SKM-1 treated with dmso at 0.1 percent for 144 hours (cell line): ENCODE results near the gene SLC35E3.

Source experiments
- DNase-seq: peaks from one replicate; lab custom pipeline; 2025; ENCODE audit not compliant: unreplicated experiment; lab: John Stamatoyannopoulos, UW

Gene SLC35E3

DNA sequence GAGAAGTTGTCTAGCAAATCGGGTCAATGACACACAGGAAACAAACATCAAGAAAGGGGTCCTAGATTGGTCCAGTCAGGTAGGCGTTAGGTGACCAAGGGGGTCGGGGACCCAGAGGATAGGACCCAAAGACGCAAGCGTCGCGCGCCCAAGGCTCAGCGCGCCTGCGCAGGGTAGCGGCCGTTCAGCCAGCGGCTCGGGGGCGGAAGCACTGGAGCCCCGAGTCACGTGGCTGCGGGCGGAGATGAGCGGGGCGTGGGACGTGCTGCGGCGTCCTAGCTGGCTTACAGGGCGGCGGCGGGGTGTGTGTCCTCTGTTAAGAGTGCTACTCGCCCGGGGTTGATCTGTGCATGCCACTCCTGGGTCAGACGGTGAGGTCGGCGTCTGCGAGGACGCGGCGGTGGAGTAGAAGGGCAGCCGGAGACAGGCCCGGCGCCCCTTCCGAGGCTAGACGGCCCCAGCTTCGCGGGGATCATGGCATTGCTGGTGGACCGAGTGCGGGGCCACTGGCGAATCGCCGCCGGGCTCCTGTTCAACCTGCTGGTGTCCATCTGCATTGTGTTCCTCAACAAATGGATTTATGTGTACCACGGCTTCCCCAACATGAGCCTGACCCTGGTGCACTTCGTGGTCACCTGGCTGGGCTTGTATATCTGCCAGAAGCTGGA lies at the start of gene SLC35E3:
Gene SLC35E3, plus strand, starts transcription at position 273 of the 668 bp plus-strand sequence. Its CDS starts 202 bp downstream, at position 475.
- DNase-seq, result peak; percentile 81

DNA sequence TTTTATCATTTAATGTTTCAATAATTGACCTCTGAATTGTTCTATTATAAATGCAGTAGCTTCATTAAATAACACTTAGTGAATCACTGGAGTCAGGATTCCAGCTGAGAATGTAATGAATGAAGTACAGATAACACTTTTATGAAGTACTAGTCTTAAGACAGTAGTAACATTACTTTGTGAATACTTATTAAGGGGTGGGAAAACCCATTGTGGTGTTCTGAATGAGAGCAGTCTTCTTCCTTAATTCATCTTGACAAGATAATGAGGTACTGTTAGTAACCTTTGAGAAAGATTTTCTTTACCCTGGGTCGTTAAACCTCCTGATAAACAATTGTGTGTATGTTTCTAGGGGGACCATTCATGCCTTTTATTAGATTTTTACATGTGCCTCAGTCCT lies 46.5 kb upstream of the SLC35E3 start:
- no peak for DNase-seq

DNA sequence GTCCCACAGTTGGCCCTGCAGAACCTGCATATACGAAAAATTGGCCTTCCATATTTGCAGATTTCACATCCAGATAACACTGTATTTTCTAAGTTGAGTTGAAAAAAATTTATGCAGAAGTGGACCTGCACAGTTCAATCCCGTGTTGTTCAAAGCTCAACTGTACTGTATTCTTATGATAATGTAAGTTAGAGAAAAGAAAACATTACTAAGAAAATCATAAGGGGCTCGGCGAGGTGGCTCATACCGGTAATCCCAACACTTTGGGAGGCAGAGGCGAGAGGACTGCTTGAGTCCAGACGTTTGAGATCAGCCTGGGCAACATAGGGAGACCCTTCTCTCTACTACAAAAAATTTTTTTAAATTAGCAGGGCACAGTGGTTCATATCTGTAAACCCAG lies 18.2 kb upstream of the SLC35E3 start:
- DNase-seq, result no peak

DNA sequence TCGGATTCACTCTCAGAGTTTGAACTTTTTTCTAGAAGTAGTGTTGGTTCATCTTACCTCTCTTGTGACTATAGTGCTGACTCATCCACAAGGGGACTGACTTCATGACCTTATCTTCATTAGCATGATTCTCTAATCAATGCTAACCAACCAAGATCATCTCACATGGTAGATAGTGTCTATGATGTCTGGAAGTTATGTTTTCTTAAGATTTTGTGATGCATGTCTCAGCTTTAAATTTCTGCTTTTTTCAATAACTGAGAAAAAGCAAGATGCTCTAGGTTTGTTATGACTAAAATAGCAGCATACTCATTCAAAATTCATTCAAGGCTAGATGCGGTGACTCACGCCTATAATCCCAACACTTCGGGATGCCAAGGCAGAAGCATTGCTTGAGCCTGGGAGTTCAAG lies 12.3 kb upstream of the SLC35E3 start:
- DNase-seq, result no peak

DNA sequence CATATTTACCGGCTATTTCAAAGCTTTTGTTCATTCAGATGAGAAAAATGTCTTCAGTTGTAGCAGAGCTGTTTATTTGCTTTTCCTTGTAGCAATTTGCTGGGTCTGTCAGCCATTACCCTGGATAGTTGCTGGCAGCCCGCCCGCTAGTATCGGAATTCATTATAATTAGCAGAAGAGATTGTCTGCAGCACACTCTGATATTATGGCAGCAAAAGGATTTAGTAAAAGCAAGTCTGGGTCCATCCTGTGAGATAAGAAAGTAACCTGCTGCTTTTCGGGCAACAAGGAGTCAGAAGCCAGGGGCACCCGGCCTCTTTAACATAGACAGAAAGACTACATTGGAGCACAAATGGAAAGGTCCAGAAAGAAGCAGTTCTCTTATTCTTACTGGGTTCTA lies 6.1 kb upstream of the SLC35E3 start:
- no peak for DNase-seq

DNA sequence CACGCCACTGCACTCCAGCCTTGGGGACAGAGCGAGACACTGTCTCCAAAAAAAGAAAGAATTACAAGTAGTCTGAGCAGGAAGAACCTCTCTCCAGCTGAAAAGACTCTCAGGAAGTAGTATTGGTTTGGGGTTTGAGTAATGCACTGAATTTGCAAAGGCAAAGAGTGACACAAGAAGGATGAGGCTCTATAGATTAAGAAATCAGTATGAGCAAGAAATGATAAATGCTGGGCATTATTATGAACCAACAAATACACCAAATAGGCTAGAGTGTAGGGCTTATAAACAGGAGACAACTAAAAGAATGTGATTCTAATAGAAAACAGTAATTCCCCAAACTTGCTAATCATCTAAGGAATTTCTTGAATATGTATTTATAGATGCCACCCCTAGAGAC lies 2.6 kb upstream of the SLC35E3 start:
- DNase-seq, result no peak

DNA sequence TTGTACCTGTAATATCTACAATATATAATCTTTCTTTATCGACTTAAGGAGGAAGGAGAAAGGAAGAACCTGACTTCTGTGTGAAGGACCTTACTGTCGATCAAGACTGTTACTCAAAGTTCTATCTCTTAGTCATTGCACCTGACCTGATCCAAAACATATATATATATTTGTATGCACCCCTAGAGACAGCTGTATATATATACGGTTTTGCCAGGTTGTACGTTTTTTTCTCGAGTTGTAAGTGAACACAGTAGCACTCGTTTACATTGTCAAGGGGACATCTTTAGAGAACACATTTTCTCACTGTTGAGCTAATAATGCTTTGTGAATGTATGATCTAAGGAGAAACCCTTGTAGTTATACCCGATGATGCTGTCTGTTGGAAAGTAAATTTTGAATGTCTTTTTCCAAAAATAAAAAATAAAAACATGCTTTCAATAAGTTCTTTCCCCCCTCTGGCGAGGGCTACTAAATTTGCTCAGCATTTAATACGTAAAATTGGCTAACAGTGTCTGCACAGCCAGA lies 536 bp upstream of the SLC35E3 start:
- no peak for DNase-seq

DNA sequence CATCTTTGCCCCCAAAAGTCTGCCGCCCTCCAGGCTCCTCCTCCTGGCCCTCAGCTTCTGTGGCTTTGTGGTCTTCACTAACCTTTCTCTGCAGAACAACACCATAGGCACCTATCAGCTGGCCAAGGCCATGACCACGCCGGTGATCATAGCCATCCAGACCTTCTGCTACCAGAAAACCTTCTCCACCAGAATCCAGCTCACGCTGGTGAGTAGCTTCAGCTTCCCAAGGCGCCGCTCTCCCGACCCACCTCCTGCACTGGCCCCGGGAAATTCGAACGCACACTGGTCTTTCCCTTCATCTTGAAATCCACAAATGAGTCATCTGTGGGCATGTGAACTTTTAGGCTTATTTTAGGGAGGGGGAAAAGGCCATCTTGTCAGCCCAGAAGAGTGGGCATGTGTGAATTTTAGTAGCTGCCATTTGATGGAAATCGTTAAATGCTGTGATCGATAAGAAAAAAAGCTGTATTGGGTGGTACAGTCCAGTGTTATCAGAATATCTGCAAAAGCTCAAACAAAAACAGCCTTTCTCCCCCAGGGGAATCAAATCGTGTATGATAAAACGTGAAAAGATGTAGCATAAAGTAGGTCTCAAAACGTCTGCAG lies 700 bp downstream of the SLC35E3 start:
- peak; percentile 1 for DNase-seq

DNA sequence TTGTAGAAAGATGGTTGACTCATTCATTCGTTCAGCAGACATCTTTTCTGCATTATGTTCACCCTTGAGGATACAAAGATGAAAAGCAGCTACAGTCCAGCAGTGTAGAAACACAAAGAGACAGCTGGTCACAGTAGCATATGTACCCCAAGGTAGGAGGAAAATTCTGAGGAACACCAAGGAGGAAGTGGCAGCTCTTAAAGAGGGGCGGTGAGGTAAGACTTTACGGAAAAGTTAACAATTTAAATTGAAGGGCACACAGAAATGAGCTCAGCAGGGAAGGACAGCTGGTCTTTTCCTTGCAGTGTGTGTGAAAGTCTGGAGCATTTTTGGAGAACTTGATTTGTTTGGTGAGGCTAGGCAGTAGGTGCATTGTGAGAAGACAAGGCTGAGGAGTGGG lies 3.5 kb downstream of the SLC35E3 start:
- DNase-seq, result no peak

DNA sequence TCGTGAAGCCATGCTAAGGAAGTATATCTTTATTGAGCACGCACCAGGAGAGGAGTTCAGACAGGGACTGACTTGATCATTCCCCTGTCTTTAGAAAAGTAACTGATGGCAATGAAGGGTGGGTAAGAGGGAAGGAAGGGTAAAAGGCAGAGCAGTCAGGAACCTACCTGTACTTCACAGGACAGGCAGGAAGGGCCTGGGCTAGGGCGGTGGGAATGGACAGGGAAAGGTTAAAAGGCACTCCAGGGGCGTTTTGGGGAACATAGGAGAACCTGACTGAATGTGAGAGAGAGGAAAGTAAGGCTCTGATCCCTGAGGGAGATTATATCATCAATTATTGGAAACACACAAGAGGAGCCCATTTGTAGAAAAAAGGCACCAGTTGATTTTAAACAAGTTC lies 3.9 kb downstream of the SLC35E3 start:
- no peak for DNase-seq

DNA sequence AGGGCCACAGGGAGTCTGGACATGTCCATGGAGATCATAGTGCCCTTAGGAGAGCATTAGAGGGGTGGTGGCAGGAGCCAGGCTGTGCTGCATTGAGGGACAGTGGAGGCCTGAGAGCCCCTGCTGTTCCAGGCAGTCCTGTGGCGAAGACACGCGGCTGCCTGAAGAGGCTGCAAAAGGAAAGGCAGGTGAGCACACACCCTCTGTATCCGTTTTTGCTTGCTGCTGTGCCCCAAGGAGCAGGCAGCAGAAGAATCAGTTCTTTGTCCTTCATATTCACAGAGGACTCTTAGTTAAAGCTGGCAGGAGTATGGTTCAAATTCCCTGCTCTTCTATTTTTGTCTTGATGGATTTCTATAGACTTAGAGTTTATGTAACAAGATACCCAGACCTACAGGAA lies 4.5 kb downstream of the SLC35E3 start:
- no peak for DNase-seq

DNA sequence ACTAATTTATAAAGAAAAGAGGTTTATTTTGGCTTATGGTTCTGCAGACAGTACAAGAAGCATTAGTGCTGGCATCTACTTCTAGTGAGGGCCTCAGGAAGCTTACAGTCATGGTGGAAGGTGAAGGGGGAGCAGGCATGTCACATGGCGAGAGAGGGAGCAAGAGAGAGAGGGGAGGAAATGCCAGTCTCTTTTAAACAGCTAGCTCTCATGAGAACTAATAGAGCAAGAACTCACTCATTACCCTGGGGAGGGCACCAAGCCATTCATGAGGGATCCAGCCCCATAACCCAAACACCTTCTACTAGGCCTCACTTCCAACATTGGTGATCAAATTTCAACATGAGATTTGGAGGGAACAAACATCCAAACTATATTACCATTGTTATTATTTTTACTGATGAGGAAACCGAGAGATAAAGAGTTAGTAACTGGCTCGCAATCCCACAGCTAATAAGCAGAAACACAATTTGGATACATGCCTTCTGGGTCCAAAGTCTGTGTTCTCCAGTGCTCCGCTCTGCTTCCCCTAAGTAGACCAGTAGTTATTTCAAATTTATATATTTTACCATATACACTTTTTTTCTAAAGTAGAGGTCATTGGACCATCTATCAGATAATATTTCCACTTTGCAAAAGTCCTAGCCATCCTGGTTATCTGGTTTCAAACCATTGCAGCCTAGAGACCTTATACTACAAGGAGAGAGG lies 9.7 kb downstream of the SLC35E3 start:
- DNase-seq, result no peak

DNA sequence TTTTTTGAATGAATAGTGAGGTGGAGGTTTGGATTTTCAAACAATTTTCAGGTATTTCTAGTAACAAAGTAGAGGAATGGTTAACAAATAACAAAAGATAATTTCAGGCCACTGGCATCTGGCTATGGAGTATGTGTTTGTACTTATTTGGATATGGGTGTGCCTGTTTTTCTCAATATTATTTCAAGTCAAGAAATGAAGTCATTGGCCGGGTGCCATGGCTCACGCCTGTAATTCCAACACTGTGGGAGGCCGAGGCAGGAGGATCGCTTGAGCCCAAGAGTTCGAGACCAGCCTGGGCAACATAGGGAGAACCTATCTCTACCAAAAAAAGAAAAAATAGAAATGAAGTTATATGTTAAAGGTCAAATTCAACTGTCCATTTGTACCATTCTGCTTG lies 13.9 kb downstream of the SLC35E3 start:
- no peak for DNase-seq

DNA sequence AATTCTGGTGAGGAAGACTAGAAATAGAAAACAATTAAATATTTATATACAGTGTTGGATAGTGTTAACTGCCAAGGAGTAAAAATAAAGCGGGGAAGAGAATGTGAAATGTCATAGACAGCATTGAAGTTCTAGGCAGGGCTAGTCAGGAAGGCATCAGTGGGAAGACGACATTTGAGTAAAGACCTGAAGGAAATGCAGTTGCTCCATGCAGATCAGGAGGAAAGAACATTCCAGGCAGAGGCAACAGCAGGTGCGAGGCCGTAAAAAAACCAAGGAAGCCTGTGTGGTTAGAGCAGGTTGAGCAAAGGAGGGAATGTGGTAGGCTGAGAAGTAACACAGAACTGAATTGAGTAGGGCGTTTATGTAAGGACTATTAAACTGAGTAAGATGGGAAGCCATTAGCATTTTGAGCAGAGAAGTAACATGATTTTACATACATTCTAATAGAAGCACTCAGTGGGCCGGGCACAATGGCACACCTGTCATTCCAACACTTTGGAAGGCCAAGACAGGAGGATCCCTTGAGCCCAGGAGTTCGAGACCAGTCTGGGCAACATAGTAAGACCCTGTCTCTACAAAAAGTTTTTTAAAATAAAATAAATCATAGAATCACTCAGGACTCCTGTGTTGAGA lies 14.9 kb downstream of the SLC35E3 start:
- no peak for DNase-seq

DNA sequence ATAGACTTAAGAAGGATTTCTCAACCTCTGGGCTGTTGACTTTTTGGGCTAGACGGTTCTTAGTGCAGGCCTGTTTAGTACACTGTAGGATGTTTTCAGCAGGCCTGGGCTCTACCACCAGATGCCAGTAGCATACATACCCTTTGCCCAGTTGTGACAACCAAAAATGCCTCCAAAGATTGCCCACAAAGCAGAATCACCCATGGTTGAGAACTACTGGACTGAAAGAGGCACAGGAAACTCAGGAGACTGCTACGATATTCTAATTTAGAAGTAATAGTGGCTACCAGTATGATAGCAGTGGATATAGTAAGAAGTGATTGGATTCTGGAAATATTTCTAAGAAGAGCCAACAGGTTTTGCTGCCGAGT lies 15.5 kb downstream of the SLC35E3 start:
- no peak for DNase-seq

DNA sequence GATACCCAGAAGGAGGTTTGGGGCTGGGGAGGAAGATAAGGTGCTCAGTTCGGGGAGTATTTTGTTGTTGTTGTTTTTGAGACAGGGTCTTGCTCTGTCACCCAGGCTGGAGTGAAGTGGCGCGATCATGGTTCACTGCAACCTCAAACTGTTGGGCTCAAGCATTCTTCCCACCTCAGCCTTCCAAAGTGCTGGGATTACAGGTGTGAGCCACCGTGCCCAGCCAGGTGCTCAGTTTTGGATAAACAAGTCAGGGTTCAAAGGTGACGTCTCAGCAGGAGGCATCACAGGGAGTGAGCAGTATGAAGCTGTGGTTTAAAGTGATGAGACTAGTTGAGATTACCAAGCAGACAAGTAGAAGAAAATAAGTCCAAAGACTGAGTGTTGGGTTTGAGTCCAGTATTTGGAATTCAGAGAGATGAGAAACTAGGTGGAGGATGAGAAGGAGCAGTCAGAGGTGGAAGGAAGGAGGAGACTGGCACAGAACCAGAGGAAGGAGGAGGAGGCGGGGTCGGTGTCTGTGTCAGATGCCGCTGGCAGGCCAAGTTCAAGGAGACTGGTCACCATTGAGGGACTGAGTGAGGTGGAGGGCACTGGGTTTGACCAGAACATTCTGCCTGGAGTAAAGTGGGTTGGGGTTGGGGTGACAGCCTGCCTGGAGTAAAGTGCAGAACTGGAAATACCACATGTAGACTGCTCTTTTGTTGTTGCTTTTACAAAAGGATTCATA lies 16.1 kb downstream of the SLC35E3 start:
- no peak for DNase-seq

DNA sequence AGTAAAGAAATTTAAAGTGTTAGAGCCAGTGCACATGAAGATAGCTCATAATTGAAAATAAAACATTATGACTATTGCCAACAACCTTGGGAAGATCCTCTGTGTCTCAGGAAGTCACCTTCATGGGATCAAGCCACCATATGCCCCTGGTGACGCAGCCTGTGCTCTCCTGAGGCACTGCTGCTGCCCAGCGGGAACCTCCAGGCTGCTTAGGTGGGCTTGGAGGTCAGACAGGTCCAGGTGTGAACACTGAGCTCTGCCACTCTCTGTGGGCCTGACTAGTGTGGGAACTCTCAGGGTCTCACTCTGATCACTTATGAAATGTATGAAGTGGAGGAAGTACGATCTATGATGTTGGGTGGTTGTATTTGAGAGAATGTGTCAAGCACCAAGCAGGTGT lies 16.7 kb downstream of the SLC35E3 start:
- no peak for DNase-seq

DNA sequence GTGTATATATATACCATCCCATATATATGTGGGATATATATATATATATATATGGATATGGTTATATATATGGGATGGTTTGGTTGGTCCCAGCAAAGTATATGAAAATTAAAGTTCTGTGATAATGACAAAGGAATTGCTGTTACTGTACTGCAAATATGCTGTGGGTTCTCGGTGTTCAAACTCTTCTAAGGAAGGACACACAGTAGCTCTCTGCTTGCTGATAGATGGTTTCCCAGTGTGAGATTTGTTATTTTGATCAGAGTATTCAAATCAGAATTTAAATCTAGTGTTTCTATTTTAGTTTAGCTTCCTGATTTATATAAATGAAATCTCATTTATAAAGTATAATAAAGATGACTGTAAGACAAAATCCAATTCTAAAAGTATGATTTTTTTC lies 19.7 kb downstream of the SLC35E3 start:
- no peak for DNase-seq

DNA sequence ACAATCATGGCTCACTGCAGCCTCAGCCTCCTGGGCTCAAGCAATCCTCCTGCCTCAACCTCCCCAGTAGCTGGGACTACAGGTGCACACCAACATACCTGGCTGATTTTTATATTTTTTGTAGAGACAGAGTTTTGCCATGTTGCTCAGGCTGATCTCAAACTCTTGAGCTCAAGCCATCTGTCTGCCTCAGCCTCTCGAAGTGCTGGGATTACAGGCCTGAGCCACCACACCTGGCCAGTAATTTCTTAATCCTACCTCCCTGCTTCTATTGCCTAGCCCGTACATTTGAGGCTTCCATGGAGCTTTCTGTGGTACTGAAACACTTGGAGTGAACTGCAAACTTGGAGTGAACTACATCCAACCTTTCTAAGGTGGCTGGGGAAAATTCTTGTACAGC lies 20.7 kb downstream of the SLC35E3 start:
- DNase-seq, result no peak

DNA sequence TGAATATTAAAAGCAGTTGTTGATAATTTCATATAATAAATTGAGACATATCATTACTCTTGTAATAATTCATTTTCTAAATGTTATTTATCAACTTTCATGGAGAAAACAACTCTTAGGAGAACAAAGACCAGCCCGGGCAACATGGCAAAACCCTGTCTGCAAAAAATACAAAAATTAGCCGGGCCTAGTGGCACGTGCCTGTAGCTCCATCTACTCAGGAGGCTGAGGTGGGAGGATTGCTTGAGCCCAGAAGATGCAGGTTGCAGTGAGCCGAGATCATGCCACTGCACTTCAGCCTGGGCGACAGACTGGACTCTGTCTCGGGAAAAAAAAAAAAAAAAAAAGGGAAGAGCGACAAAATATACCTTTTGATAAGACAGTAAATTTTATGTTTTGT lies 21.2 kb downstream of the SLC35E3 start:
- DNase-seq, result no peak

DNA sequence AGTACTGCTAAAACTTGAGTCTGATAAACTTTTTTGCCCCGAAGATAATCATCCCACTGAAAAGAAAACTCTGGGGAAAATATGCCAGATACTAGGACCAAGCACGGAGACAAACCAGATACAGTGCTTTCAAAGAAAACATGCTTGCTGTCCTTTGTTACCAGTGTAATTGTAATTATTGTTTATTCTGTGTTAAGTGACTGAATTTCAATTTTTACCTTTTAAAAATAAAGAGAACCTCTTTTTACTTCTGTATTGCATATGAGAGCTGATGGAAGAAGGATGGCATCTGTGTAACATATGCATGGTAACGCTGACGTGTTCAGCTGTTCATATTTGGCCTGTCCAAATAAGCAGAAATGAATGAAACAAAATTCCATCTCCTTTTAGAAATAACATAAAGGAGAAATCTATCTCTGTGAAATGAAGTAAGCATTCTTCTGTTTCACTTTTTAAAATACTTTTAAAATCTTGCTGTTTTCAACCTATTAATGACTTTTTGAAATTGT lies 22.5 kb downstream of the SLC35E3 start:
- DNase-seq, result no peak
